Keratinocyte (primary cell): Measurements from ENCODE around the gene UFD1. TPM values are rescaled to one million over a fixed set of nuclear protein-coding genes. Genes with fewer than 3 reads are reported as not detected.

Source experiments
- DNase-seq: peaks from one replicate; pipeline ENCODE4 v3.0.0-alpha.2; 2011; ENCODE audit warnings: low read depth, missing footprints, low spot score
- FAIRE-seq: peaks from 2 replicates; lab custom pipeline; 2011; peaks lifted over from hg19 to GRCh38; lab: Jason Lieb, UNC
- H2AFZ ChIP-seq: 2 replicates; pipeline ENCODE4 v1.6.0; 2012; ENCODE audit warnings: low read length, control low read depth, inconsistent platforms; ENCODE audit not compliant: control insufficient read depth
- H3K27ac ChIP-seq: 2 replicates; pipeline ENCODE4 v1.5.1; 2011; ENCODE audit warnings: low read length; ENCODE audit not compliant: control insufficient read depth, insufficient read depth
- H3K27me3 ChIP-seq: 3 replicates; pipeline ENCODE4 v1.6.0; 2011; ENCODE audit warnings: low read length; ENCODE audit not compliant: control insufficient read depth, insufficient read depth; ENCODE audit errors: extremely low read depth
- H3K36me3 ChIP-seq, 2 experiments: 2 replicates in 1 of 2; 3 replicates in 1 of 2; pipeline ENCODE4 v1.5.1; 2011; ENCODE audit warnings: low read length in 2 of 2, mild to moderate bottlenecking in 1 of 2; ENCODE audit not compliant: control insufficient read depth in 2 of 2, insufficient read depth in 2 of 2; ENCODE audit errors: extremely low read depth in 1 of 2
- H3K4me1 ChIP-seq: 3 replicates; pipeline ENCODE4 v1.5.1; 2011; ENCODE audit warnings: low read length; ENCODE audit not compliant: control insufficient read depth, insufficient read depth; ENCODE audit errors: extremely low read depth
- H3K4me2 ChIP-seq: 3 replicates; pipeline ENCODE4 v1.6.0; 2011; ENCODE audit warnings: low read depth, low read length; ENCODE audit not compliant: control insufficient read depth, insufficient read depth; ENCODE audit errors: extremely low read depth
- H3K4me3 ChIP-seq, 3 experiments: fragments of 200-600 bp in 1 of 3; sonication (generic) in 1 of 3; 2 replicates in 2 of 3; 3 replicates in 1 of 3; pipeline ENCODE4 v1.5.1; 2011 to 2016; ENCODE audit warnings: low read length in 3 of 3, mild to moderate bottlenecking in 3 of 3, control low read depth in 2 of 3, inconsistent platforms in 1 of 3, low read depth in 1 of 3, mixed read lengths in 1 of 3, mixed run types in 1 of 3, moderate library complexity in 1 of 3; ENCODE audit not compliant: control insufficient read depth in 2 of 3, insufficient read depth in 2 of 3; ENCODE audit errors: extremely low read depth in 1 of 3
- H3K79me2 ChIP-seq: 2 replicates; pipeline ENCODE4 v1.6.0; 2012; ENCODE audit warnings: low read length; ENCODE audit not compliant: control insufficient read depth, insufficient read depth
- H3K9ac ChIP-seq: 3 replicates; pipeline ENCODE4 v1.6.0; 2011; ENCODE audit warnings: low read length; ENCODE audit not compliant: control insufficient read depth, insufficient read depth; ENCODE audit errors: extremely low read depth
- H3K9me1 ChIP-seq: 3 replicates; pipeline ENCODE4 v1.6.0; 2011; ENCODE audit warnings: low read length; ENCODE audit not compliant: control insufficient read depth, insufficient read depth; ENCODE audit errors: extremely low read depth
- H3K9me3 ChIP-seq: 2 replicates; pipeline ENCODE4 v1.5.1; 2012; ENCODE audit warnings: low read depth, low read length; ENCODE audit not compliant: control insufficient read depth
- H4K20me1 ChIP-seq: 3 replicates; pipeline ENCODE4 v1.6.0; 2011; ENCODE audit warnings: low read length; ENCODE audit not compliant: control insufficient read depth, insufficient read depth; ENCODE audit errors: extremely low read depth
- CTCF ChIP-seq, 3 experiments: IDR thresholded peaks in 1 of 3; conservative IDR thresholded peaks in 1 of 3; optimal IDR thresholded peaks in 1 of 3; 2 replicates in 2 of 3; 3 replicates in 1 of 3; pipeline versions ENCODE3 to v1.5.1; 2011; ENCODE audit warnings: low read length in 3 of 3, mild to moderate bottlenecking in 3 of 3, moderate library complexity in 2 of 3, control low read depth in 1 of 3, inconsistent platforms in 1 of 3; ENCODE audit not compliant: insufficient read depth in 2 of 3; ENCODE audit errors: extremely low read depth in 1 of 3
- EZH2 ChIP-seq: IDR thresholded peaks from one replicate; pipeline ENCODE4 v1.6.1; 2012; ENCODE audit warnings: inconsistent platforms, mild to moderate bottlenecking, low read length, moderate library complexity
- dilution Hi-C: fragments of 300-500 bp; cut with MboI; formaldehyde crosslinking; loops from one replicate; pipeline ENCODE4 v1.7.0; 2020; ENCODE audit warnings: low sequenced_read_pairs; ENCODE audit not compliant: extremely low pct_ligation_motif_present
- polyA plus RNA-seq, 5 experiments: library from polyadenylated mRNA; depleted of rRNA in 3 of 5; stranded (reverse) in 3 of 5; stranded (forward) in 1 of 5; unstranded in 1 of 5; fragments of >200 nt; gene quantifications; 1 replicate in 1 of 5; 2 replicates in 3 of 5; 3 replicates in 1 of 5; pipeline versions ENCODE4 v1.2.1 to v1.2.3, GENCODE V29; 2011 to 2012; ENCODE audit warnings: missing spikeins in 2 of 5, low read depth in 1 of 5, low replicate concordance in 1 of 5

Gene UFD1
- polyA plus RNA-seq, 1 donor (not counting 4 experiments of a cell fraction or from before 2014, with no cell fraction given): 145 TPM

GRCh38 chr22:19454156-19454555 is 24.8 kb downstream of the UFD1 start:
- FAIRE-seq: no peak
- H2AFZ ChIP-seq: no peak overlapping the region

GRCh38 chr22:19453718-19454117 is 25.3 kb downstream of the UFD1 start:
- FAIRE-seq: no peak
- Histone ChIP-seq H3K36me3 (peaks cover 39 to 49% of the 10 kb centered on the region in 2 experiments), H2AFZ (no peak overlapping the region)

More at GRCh38 chr22:19454156-19454555, 24.8 kb downstream of the UFD1 start:
- dilution Hi-C loops: no loop called here
- H3K27me3 ChIP-seq: no peaks in the 10 kb centered on the region
- no peaks in the 10 kb centered on the region for H3K9me3 ChIP-seq
- peaks cover 10% of the 10 kb centered on the region for H3K4me1 ChIP-seq
- no peaks in the 10 kb centered on the region for H3K79me2 ChIP-seq
- TF ChIP-seq CTCF (optimal IDR thresholded peaks at IDR 0.05 in 1 of 3, IDR thresholded peaks at IDR 0.05 in 1 of 3, conservative IDR thresholded peaks at IDR 0.05 in 1 of 3; ENCODE audit: extremely low read depth in 1 of 3, insufficient read depth in 2 of 3, low read length in 3 of 3) (no peak), EZH2 (no peak)
- peaks cover 39 to 47% of the 10 kb centered on the region in 2 experiments for H3K36me3 ChIP-seq
- H3K4me3 ChIP-seq: no peak overlapping the region
- no peaks in the 10 kb centered on the region for H4K20me1 ChIP-seq
- no peak overlapping the region for H3K4me2 ChIP-seq
- H3K9ac ChIP-seq: no peak overlapping the region
- no peak for DNase-seq
- no peak overlapping the region for H3K27ac ChIP-seq
- no peaks in the 10 kb centered on the region for H3K9me1 ChIP-seq

More at GRCh38 chr22:19453718-19454117, 25.3 kb downstream of the UFD1 start:
- DNase-seq: no peak
- Histone ChIP-seq H3K9ac (no peak overlapping the region), H3K4me1 (peaks cover 10% of the 10 kb centered on the region), H3K27ac (no peak overlapping the region), H4K20me1 (no peaks in the 10 kb centered on the region), H3K4me3 (no peak overlapping the region), H3K4me2 (no peak overlapping the region), H3K9me3 (no peaks in the 10 kb centered on the region), H3K27me3 (no peaks in the 10 kb centered on the region), H3K9me1 (no peaks in the 10 kb centered on the region), H3K79me2 (no peaks in the 10 kb centered on the region)
- TF ChIP-seq CTCF (optimal IDR thresholded peaks at IDR 0.05 in 1 of 3, IDR thresholded peaks at IDR 0.05 in 1 of 3, conservative IDR thresholded peaks at IDR 0.05 in 1 of 3; ENCODE audit: extremely low read depth in 1 of 3, insufficient read depth in 2 of 3, low read length in 3 of 3) (no peak), EZH2 (no peak)
- dilution Hi-C loops: no loop called here
